HG02943 (cell line): ENCODE results near the gene KRTDAP.

Source experiments
- ATAC-seq: cut with Tn5 transposase; IDR thresholded peaks from one replicate; pipeline ENCODE4 v1.9.1; 2021; ENCODE audit warnings: mild to moderate bottlenecking, low read depth, moderate library complexity; ENCODE audit not compliant: unreplicated experiment

KRTDAP gene, protein sequence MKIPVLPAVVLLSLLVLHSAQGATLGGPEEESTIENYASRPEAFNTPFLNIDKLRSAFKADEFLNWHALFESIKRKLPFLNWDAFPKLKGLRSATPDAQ

DNA sequence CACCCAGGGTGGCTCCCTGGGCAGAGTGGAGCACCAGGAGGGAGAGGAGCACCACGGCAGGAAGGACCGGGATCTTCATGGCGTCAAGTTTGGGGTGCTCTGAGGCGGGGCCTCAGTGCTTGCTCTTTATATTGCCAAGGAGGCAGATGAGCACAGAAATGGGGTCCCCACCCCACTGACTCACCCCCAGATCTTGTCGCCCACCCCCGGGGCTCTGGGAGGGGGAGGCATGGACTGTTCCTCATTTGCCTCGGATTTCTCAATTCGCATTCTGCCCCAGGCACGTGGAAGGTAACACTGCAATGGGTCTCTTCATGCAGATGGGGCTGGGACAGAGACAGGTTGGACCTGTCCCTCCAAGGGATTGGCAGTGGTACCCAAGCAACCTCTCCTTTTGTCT lies at the start of gene KRTDAP:
Gene KRTDAP (minus strand): TSS at position 101 of the 400 bp plus-strand sequence. CDS start 22 bp downstream, at position 79.
- ATAC-seq, result no peak

DNA sequence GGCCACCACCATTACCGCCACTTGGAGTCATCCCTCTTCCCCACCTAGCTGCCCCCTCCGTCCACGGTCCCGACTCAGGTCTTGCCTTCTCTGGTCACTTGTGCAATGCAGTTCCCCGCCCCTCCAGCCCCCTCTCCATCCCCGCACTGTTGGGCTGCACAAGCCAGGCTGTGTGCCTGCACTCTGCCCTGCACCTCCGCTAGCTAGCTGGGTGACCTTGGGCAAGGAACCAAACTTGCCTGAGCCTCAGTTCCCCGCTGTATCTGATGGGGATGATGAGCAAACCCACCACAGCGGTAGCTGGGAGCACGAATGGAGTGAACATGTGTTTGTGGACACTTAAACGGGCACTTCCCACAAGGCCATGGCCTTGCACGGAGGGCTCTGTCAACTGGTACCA lies 49.6 kb upstream of the KRTDAP start:
- no peak for ATAC-seq

DNA sequence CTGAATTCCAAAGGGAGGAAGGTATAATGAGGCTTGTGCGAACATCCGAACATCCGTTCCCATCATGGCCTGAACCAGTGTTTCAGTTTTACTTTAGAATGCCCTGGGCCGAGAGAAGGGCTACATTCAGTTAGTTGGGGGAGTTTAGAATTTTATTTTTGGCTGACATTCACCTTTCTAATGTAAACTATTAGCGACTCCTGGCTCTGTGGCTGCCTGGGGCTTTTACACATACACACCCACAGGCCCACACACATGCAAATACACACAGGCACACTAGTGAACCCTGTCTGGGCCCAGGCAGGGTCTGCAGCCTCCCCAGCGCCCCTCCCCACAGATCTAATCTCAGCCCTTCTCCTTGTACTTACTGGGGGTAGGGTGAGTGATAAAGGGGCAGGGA lies 49.0 kb upstream of the KRTDAP start:
- no peak for ATAC-seq

DNA sequence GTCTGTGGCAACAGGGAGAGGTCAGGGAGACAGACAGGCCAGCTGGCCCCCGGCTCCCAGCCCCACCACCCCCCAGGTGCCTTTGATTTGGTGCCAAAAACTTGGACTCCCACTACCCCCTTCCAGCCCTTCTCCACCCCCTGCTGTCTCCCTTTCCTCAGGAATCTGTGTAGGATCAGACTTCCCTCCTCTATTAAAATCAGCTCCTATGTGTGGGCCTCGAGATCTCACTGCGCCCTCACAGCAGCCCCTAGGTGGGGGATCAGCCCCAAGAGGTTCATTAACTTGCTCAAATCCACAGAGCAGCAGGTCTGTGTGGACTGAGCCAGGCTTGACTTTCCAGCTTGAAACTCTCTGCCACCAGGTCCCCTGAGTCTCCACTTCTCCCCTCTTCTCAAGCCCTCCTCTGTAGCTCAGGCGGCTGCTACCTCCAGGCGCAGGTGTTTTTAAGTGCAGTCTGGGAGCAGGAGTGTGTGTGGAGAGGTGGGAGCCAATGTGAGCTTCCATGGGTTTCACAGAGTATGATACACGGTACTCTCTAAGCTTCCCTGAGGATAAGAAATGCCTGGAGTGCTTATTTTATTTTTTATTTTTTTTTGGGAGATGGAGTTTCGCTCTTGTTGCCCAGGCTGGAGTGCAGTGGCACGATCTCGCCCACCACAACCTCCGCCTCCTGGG lies 44.7 kb upstream of the KRTDAP start:
- no peak for ATAC-seq

DNA sequence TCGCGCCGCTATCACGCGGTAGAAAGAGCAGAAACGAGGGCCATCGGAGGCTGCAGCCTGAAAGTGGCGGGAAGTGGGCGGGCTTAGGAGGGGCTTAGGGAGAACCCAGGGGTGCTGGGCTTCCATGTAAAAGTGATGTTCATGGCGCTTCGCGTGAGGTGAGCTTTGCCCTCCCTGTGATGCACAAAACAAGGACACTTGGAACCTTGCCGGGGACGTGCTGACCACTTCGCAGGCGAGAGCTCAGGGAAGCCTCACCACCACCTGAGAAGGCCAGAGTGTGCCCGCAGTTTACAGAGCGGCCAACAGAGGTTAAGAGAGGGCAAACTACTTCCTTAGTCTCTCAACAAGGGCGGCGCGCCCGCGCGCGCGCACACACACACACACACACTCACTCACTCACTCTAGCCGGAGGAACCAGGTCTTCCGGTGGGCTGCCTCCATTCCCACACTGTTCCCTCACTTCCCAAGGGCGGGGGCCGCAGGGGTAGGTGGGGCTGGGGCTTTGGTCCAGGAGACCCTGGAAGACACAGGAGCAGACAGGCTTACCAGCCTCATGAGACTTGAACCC lies 43.6 kb upstream of the KRTDAP start:
- no peak for ATAC-seq

DNA sequence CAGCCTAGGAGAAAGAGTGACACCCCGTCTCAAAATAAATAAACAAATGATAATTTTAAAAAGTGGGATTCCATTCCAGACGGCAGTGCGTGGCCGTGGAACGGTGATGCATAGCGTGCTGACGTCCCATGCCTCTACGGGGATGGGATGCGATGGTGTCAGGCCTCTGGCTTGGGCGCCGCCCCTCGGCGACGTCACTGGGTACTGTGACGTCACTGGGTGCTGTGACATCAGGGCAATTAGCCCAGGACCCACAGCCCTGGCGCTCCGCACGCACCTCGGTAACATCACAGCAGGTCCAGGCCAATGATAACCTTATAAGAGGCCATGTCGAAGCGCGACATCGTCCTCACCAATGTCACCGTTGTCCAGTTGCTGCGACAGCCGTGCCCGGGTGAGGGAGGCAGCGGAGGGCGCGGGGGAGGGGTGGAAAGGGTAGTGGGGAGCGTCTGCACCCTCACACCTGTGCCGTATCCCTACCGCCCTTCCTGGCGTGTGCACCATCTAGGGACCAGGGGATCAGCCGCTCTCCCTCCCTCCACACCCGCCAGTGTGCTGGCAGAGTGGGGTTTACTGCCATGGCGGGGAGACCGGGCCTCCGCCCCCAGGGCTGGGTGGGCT lies 43.0 kb upstream of the KRTDAP start, which contains the start of gene GAPDHS:
Gene GAPDHS (plus strand): TSS at position 256 of the 621 bp plus-strand sequence. CDS start 72 bp downstream, at position 328.
- ATAC-seq, result no peak

DNA sequence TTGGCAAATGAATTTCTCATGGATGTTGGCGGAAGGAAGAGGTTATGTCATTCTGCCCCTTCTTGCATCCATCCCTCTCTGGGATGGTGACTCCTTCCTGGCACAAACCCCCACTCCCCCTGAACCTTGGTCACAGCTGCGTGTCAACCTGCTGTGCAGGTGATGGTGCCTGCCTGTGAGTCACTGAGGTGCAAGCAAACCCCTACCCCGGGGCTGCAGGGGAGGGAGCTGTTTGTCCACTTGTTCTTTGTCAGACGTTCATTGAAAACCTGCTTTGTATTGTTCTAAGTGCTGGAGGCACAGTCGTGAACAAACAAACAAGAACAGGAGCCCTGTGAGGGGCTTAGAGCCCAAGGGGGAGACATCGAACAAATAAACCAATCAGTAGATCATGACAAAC lies 41.0 kb upstream of the KRTDAP start:
- no peak for ATAC-seq

DNA sequence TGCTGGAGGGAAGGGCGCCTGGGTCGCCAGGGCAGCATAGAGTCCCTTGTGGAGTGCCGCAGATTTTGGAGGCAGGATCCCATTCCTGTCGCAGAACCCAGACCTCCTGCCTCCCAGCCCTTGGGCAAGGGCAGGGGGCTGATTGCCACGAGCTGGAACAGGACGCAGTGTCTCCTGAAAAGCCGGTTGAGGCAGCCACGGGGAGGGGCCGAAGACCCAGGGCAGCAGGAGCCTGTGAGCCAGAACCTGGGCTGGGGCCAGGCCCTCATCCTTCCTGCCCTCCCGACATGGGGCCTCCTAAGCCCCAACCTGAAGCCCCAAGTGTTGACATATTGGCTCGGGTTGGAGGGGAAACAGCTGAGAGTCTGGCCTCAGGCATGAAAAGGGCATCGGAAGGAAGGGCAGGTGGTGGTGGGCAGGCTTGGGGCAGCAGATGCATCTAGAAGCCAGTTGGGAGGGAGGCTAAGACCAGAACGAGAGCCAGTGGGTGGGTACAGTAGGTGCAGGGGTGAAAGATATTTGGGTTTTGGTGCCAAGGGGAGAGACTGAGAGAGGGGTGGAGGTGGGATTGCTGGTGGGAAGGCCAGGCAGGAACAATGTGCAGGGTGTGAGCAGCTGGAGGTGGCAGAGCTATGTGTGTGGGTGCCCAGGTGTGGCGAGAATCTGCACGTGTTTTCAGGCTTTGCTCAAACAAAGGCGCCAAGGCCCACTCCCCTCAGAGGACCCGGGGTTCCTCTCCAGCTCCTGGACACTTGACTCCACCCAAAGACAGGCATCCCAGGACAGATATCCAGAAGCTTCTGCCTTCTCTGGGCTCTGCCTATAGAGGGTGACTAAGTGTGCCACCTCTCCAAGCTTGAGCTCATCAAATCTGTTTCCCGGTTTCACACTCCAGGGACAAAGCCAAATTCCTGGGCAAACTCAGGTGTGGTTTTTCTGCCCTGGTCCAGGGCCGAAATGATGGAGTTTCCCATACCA lies 39.3 kb upstream of the KRTDAP start:
- no peak for ATAC-seq

DNA sequence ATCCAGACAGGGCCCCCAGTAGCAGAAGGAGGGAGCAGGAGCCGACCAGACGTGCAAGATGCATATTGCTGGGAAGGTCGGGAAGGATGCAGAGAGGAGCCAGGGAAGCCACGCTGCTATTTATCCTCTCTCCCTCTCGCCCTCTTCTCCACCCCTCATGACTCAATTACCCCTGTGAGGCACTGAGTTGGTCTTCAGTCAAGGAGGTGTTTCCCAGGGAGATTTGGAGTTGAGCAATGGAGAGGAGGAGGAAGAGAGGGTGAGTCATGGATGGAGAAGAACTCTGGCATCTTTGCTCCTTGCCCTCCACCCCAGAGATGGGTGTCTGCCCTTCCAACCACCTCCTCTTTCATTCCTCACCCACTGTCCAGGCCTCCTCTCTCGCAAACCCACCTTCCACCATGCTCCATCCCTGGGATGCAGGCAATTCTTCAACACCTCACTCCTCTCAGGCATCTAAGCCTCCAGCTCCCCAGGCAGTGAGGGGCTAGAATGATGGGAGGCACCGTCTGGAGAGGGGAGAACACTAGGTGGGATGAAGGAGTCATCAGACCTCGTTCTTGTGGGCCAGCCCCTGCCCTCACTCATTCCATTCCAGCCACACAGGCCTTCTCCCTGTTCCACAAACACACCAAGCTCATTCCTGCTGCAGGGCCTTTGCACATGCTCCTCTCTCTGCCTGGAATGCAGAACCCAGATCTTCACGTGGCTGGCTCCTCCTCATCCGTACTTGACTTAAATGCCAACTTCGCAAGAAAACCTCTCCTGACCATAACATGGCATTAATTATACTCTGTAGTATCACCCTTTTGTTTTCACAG lies 38.2 kb upstream of the KRTDAP start, which contains the start of gene SBSN:
Gene SBSN (minus strand): TSS at position 94 of the 821 bp plus-strand sequence. CDS start 30 bp downstream, at position 64.
- ATAC-seq, result no peak

DNA sequence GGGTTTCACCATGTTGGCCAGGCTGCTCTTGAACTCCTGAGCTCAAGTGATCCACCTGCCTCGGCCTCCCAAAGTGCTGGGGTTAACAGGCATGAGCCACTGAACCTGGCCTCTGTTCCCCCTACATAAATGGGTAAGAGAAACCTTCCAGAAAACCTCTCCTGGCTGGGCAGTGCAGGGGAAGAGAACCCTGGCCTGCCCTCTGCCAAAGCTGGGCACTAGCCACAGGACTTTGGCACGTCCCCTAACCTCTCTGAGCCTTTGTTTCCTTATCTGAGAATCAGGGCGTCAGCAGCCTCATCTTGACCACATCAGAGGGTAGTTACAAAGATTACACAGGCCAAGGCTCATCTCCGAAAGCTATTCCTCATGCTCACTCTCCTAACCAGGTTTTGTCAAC lies 35.6 kb upstream of the KRTDAP start:
- no peak for ATAC-seq

DNA sequence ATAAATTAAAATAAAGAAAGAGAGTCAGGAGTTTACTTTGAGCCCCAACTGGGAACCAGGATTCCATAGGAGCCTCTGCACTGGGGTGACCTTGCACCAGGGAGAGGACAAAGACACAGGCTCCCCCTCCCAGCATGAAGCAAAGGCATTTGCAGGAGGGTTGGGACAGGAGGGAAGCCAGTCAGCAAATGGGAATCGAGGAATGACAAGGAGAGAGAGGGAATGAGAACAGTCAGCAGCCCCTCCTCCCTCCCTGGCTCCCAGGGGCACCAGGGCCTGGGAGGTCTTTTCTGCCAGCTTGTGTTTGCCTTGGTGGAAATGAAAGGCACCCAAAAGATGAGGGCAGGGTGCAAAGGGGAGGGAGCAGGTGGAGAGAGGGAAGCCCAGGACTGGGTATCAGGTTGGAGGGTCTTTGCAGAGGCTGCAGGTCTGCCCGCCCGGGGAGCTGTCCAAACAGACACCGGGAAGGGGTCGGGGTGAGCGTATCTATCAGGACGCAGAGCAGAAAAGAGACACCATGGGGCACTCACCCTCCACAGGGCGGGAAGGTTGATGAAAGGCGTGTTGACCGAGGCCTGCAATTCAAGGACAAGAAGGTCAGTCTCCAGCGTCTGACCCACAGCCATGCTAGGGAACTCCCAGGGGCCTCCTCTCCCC lies 34.0 kb upstream of the KRTDAP start:
- ATAC-seq, result no peak

DNA sequence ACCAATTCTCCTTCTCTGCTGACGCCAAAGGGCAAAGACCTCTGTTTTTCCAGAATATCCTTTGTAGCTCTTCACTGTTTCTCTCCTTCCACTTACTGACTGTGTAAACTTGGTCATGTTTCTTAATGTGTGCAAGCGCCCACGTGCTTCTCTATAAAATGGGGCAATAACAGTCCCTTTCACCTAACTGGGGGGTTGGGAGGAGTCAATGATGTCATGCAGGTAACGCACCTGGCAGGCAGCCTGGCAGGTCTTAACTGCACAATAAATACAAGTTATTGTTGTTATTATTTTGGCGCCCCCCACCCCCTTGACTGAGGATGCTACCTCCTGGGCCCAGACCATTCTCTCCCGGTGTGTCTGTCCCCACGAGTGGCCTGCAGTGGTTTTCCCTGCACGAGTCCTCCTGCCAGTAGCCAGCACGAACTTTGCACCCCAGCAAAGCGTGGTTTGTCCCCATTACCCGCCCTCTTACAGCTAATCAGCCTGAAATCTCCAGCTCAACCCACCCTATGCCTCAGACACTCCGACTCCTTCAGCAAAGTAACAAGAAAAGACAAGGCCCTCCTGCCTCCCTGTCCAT lies 32.6 kb upstream of the KRTDAP start:
- ATAC-seq, result no peak

DNA sequence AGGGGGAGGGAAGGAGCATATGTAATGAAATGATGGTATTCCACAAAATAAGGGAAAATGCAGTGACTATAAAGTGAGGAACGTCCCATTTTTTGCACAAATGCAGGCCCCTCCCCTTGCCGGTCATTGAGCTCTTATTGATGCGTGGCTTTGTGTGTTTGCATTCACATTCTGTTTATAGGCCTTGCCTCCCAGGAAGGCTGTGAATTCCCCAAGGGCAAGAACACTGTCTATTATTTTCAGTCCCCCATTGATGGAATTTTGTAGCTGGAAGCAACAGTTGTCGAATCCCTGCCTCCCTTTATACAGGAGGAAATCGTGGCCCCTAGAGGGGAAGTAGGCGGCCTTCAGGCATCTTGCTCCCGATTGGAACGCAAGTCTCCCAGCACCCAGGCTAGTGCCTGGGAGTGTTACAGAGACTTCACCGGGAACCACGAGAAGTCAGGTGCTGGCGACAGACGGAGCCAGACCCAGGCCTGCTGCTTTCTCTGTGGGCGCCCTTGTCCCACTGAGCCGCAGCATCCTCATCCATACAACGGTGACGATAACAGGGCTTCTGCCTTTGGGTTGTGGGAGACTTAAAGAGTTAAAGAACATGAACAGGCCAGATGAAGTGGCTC lies 31.0 kb upstream of the KRTDAP start:
- no peak for ATAC-seq

DNA sequence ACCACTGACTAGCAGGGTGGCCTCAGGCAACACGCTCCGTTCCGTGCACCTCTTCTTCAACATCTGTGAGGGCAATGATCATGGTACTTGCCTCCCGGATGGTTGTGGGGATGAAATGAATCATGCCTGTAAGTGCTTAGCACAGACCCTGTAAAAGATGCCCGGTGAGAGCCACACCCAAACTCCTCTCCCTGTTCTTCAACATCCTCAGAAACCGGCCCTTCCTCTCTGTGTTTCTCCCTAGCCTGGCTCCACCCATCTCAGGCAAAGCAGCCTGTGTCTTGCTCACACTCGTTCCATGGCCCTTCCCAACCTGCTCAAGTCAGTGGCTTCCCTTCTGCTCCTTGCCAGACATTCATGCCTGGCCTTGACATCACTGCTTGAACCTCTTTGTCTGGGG lies 29.0 kb upstream of the KRTDAP start:
- ATAC-seq, result no peak

DNA sequence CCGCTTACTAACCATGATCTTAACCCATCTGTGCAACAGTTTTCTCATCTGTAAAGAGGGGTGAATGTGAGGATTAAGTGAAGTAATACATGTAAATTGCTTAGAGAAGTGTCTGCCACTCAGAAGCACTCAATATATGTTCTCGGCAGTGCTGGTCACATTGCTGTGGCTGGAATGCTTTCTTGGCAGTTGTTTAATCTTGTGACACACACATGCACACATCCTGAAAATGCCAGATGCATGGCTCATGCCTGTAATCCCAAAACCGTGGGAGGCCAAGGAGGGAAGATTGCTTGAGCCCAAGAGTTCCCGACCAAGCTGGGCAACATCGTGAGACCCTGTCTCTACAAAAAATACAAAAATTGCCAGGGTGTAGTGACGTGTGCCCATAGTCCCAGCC lies 28.0 kb upstream of the KRTDAP start:
- ATAC-seq, result no peak

DNA sequence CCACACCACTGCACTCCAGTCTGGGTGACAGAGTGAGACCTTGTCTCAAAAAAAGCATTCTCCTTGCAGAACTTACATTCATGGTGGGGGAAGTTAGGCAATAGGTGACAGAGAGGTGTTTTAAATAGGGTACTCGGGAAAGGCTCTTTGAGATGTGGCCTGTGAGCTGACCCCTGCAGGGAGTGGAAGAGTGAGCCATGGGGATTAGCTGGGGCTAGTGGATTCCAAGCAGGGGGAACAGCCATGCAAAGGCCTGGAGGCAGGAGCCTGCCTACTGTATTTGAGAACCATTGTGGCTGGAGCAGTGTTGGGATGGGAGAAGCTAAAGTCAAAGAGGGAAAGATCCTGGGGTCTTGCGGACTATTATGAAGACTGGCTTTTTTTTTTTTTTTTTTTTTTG lies 27.1 kb upstream of the KRTDAP start:
- no peak for ATAC-seq

DNA sequence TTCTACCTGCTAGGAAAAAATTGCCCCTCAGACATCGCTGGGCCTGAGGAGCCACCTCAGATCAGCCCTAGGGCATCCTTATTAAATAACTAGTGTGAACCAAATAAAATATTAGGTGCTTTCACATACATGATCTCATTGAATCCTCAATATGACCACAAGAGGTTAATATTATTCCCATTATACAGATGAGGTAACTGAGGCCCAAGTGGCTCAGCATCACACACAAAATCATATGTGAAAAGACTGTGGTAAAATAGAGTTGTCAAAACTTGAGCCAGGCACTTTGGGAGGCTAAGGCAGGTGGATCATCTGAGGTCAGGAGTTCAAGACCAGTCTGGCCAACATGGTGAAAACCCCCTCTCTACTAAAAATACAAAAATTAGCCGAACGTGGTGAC lies 26.0 kb upstream of the KRTDAP start:
- ATAC-seq, result no peak

DNA sequence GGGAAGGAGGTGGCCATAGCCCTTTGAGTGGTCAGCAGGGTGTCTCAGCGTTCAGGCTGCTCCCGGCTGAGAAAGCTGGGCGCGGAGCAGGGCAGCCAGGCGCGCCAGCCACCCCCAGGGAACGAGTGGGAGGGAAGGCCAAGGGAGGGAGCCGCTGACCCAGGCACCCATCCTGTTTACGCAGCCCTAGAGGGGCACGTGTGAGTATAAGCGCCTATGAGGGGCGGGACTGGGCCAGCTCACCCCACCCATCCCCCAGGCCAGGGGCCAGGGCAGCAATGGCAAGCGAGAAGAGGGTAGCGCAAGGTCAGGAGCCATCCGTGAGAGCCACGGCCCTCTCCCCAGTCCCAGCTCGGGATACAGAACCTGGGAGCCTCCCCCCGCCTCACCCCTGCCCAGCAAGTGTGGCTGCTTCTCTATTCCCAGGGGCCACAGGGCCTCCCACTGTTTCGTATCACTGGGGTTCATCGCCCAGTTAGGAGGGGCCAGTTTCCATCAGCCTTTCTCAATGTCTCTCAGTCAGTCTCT lies 24.1 kb upstream of the KRTDAP start:
- no peak for ATAC-seq
